HEK293 (cell line): ENCODE data around the gene DOCK1.
A peak's percentile ranks its signal among the peaks of the same experiment; 100 is the strongest.

Source experiments
- CTCF ChIA-PET: fragments of 350-600 bp; formaldehyde crosslinking; extraction: SDS; loops from one replicate; lab custom pipeline; 2021; ENCODE audit warnings: antibody characterized with exemption; lab: Yijun Ruan, JAX
- POLR2A ChIA-PET: fragments of 300-600 bp; formaldehyde crosslinking; extraction: SDS; loops from one replicate; lab custom pipeline; 2020; ENCODE audit warnings: antibody characterized with exemption, inconsistent platforms; lab: Yijun Ruan, JAX
- H3K27ac ChIP-seq: fragments of 200-500 bp; sonication (Bioruptor generic); 2 replicates; pipeline ENCODE4 v1.5.1; 2014; ENCODE audit warnings: low read depth, low read length, control low read depth, inconsistent platforms; ENCODE audit errors: extremely low read depth
- H3K36me3 ChIP-seq, 2 experiments: fragments of 200-500 bp in 1 of 2; sonication (Bioruptor generic) in 1 of 2; 1 replicate in 1 of 2; 2 replicates in 1 of 2; pipeline ENCODE4 v1.5.1; 2014 to 2017; ENCODE audit warnings: inconsistent platforms in 2 of 2, low read length in 2 of 2; ENCODE audit not compliant: control insufficient read depth in 2 of 2, insufficient read depth in 1 of 2
- H3K4me1 ChIP-seq: fragments of 200-500 bp; sonication (Bioruptor generic); 2 replicates; pipeline ENCODE4 v1.5.1; 2014; ENCODE audit warnings: mild to moderate bottlenecking, low read length, inconsistent platforms; ENCODE audit not compliant: control insufficient read depth, insufficient read depth
- H3K4me3 ChIP-seq: 2 replicates; pipeline ENCODE4 v1.5.1; 2011; ENCODE audit warnings: low read depth, mild to moderate bottlenecking, control low read depth, low read length, moderate library complexity
- H3K9me3 ChIP-seq: fragments of 200-500 bp; sonication (Bioruptor generic); 2 replicates; pipeline ENCODE4 v1.5.1; 2014; ENCODE audit warnings: low read depth, low read length, inconsistent platforms; ENCODE audit not compliant: control insufficient read depth, insufficient read depth
- ATF2 ChIP-seq: fragments of 450-650 bp; formaldehyde crosslinking; IDR thresholded peaks from 2 replicates; pipeline ENCODE4 v1.5.1; 2016; ENCODE audit warnings: missing biosample characterization, missing genetic modification characterization, low read depth
- GLI2 ChIP-seq: fragments of 450-650 bp; formaldehyde crosslinking; IDR thresholded peaks from 2 replicates; pipeline ENCODE4; 2017; ENCODE audit warnings: missing biosample characterization, missing genetic modification characterization, low read depth, borderline replicate concordance
- IKZF3 ChIP-seq: fragments of 450-650 bp; IDR thresholded peaks from 2 replicates; pipeline ENCODE4 v1.5.0; 2018; ENCODE audit warnings: missing biosample characterization, mild to moderate bottlenecking, missing genetic modification characterization, moderate library complexity
- KLF1 ChIP-seq: fragments of 450-650 bp; formaldehyde crosslinking; IDR thresholded peaks from 2 replicates; pipeline ENCODE4 v1.5.1; 2016; ENCODE audit warnings: missing biosample characterization, missing genetic modification characterization
- ZBTB17 ChIP-seq: fragments of 450-650 bp; formaldehyde crosslinking; IDR thresholded peaks from 2 replicates; pipeline ENCODE4 v1.5.1; 2016; ENCODE audit warnings: missing biosample characterization, missing genetic modification characterization
- ZBTB26 ChIP-seq: fragments of 450-650 bp; formaldehyde crosslinking; optimal IDR thresholded peaks from 2 replicates; pipeline ENCODE3; 2016; ENCODE audit warnings: missing biosample characterization, mild to moderate bottlenecking, missing genetic modification characterization
- ZFP3 ChIP-seq: fragments of 450-650 bp; formaldehyde crosslinking; IDR thresholded peaks from 2 replicates; pipeline ENCODE4 v1.5.1; 2016; ENCODE audit warnings: low read depth, missing biosample characterization, missing genetic modification characterization
- ZIC2 ChIP-seq: fragments of 450-650 bp; formaldehyde crosslinking; IDR thresholded peaks from 2 replicates; pipeline ENCODE4 v1.5.1; 2016; ENCODE audit warnings: missing biosample characterization, missing genetic modification characterization
- ZNF202 ChIP-seq: fragments of 450-650 bp; formaldehyde crosslinking; IDR thresholded peaks from 2 replicates; pipeline ENCODE4 v1.5.1; 2016; ENCODE audit warnings: missing biosample characterization, missing genetic modification characterization, borderline replicate concordance
- ZNF221 ChIP-seq: fragments of 450-650 bp; formaldehyde crosslinking; IDR thresholded peaks from 2 replicates; pipeline ENCODE4 v1.5.1; 2017; ENCODE audit warnings: missing biosample characterization, missing genetic modification characterization, borderline replicate concordance
- ZNF248 ChIP-seq: fragments of 450-650 bp; formaldehyde crosslinking; IDR thresholded peaks from 2 replicates; pipeline ENCODE4 v1.5.1; 2017; ENCODE audit warnings: missing biosample characterization, missing genetic modification characterization
- ZNF26 ChIP-seq: fragments of 450-650 bp; formaldehyde crosslinking; IDR thresholded peaks from 2 replicates; pipeline ENCODE4 v1.5.1; 2016; ENCODE audit warnings: missing biosample characterization, missing genetic modification characterization
- ZNF266 ChIP-seq: fragments of 450-650 bp; formaldehyde crosslinking; IDR thresholded peaks from 2 replicates; pipeline ENCODE4 v1.5.1; 2016; ENCODE audit warnings: missing biosample characterization, missing genetic modification characterization, low read depth
- ZNF274 ChIP-seq, 2 experiments: fragments of 200-500 bp in 1 of 2; fragments of 450-650 bp in 1 of 2; sonication (Bioruptor generic) in 1 of 2; formaldehyde crosslinking in 1 of 2; IDR thresholded peaks; 2 replicates each; pipeline versions ENCODE4 v1.5.1 to v1.6.1; 2014 to 2016; ENCODE audit warnings: borderline replicate concordance in 1 of 2, inconsistent platforms in 1 of 2, low read length in 1 of 2, missing biosample characterization in 1 of 2, missing genetic modification characterization in 1 of 2
- ZNF311 ChIP-seq: fragments of 450-650 bp; formaldehyde crosslinking; IDR thresholded peaks from 2 replicates; pipeline ENCODE4 v1.5.1; 2017; ENCODE audit warnings: missing biosample characterization, missing genetic modification characterization, borderline replicate concordance
- ZNF416 ChIP-seq: fragments of 450-650 bp; formaldehyde crosslinking; IDR thresholded peaks from 2 replicates; pipeline ENCODE4 v1.5.1; 2016; ENCODE audit warnings: missing biosample characterization, missing genetic modification characterization
- ZNF585B ChIP-seq: fragments of 450-650 bp; formaldehyde crosslinking; IDR thresholded peaks from 2 replicates; pipeline ENCODE4 v1.5.1; 2016; ENCODE audit warnings: missing biosample characterization, missing genetic modification characterization
- ZNF596 ChIP-seq: fragments of 450-650 bp; IDR thresholded peaks from 2 replicates; pipeline ENCODE4 v1.5.0; 2018; ENCODE audit warnings: missing biosample characterization, mild to moderate bottlenecking, missing genetic modification characterization, moderate library complexity
- ZNF654 ChIP-seq: fragments of 450-650 bp; formaldehyde crosslinking; IDR thresholded peaks from 2 replicates; pipeline ENCODE4 v1.5.1; 2016; ENCODE audit warnings: low read depth, missing biosample characterization, missing genetic modification characterization
- ZNF660 ChIP-seq: fragments of 450-650 bp; IDR thresholded peaks from 2 replicates; pipeline ENCODE4 v1.5.1; 2018; ENCODE audit warnings: missing biosample characterization, mild to moderate bottlenecking, missing genetic modification characterization
- ZNF664 ChIP-seq: fragments of 450-650 bp; formaldehyde crosslinking; IDR thresholded peaks from 2 replicates; pipeline ENCODE4 v1.5.1; 2016; ENCODE audit warnings: missing biosample characterization, missing genetic modification characterization
- ZNF747 ChIP-seq: fragments of 450-650 bp; formaldehyde crosslinking; IDR thresholded peaks from 2 replicates; pipeline ENCODE4 v1.5.1; 2016; ENCODE audit warnings: missing biosample characterization, missing genetic modification characterization
- ZNF776 ChIP-seq: fragments of 450-650 bp; formaldehyde crosslinking; IDR thresholded peaks from 2 replicates; pipeline ENCODE4 v1.5.0; 2017; ENCODE audit warnings: missing biosample characterization, missing genetic modification characterization, borderline replicate concordance
- ZSCAN4 ChIP-seq: fragments of 450-650 bp; formaldehyde crosslinking; IDR thresholded peaks from 2 replicates; pipeline ENCODE4 v1.5.1; 2017; ENCODE audit warnings: missing biosample characterization, missing genetic modification characterization

DOCK1 gene

GRCh38 chr10:126917375-126917774 is 12.1 kb downstream of the DOCK1 start:
- no peaks in the 10 kb centered on the region for H3K9me3 ChIP-seq
- no peak overlapping the region for H3K27ac ChIP-seq
- no peak overlapping the region for H3K4me3 ChIP-seq
- ChIA-PET POLR2A (no interaction called here), CTCF (interaction anchor here (0.6 kb wide), 1 partner anchor 616 kb away, joined by 3 read pairs; no protein-coding TSS in a partner anchor)
- peaks cover 0 to 5% of the 10 kb centered on the region in 2 experiments; a peak in 2 of 3 replicates for H3K36me3 ChIP-seq
- TF ChIP-seq ZNF266 (tag by site-specific recombination) (no peak), ZNF596 (tag by site-specific recombination) (no peak), IKZF3 (tag by site-specific recombination) (no peak), ZNF221 (tag by site-specific recombination) (no peak), ZNF416 (tag by site-specific recombination) (no peak), ZBTB26 (tag by site-specific recombination) (no peak), KLF1 (no peak), ZNF311 (no peak), ZSCAN4 (tag by site-specific recombination) (no peak), ZNF248 (no peak), ZNF274 (IDR thresholded peaks at IDR 0.05; ENCODE audit: low read length) (no peak), ZNF274 (tag by site-specific recombination; IDR thresholded peaks at IDR 0.05; ENCODE audit: borderline replicate concordance) (no peak), ATF2 (tag by site-specific recombination) (no peak), ZNF585B (tag by site-specific recombination) (no peak)
- no peaks in the 10 kb centered on the region for H3K4me1 ChIP-seq

GRCh38 chr10:126917975-126918908 is 13.0 kb downstream of the DOCK1 start:
- TF ChIP-seq ZNF202 (tag by site-specific recombination) (no peak), ZBTB17 (tag by site-specific recombination) (no peak), ZIC2 (peak; percentile 66)
- H3K27ac ChIP-seq: no peak overlapping the region
- POLR2A ChIA-PET: no interaction called here
- H3K4me3 ChIP-seq: no peak overlapping the region
- peaks cover 0 to 5% of the 10 kb centered on the region in 2 experiments; a peak in 2 of 3 replicates for H3K36me3 ChIP-seq
- no peaks in the 10 kb centered on the region for H3K4me1 ChIP-seq
- CTCF ChIA-PET: interaction anchor here (0.7 kb wide), 1 partner anchor 915 kb away, joined by 5 read pairs; no protein-coding TSS in a partner anchor
- H3K9me3 ChIP-seq: no peaks in the 10 kb centered on the region

- Histone ChIP-seq H3K27ac (no peak overlapping the region), H3K36me3 (peaks cover 0 to 5% of the 10 kb centered on the region in 2 experiments; a peak in 2 of 3 replicates), H3K4me3 (no peak overlapping the region), H3K4me1 (no peaks in the 10 kb centered on the region), H3K9me3 (no peaks in the 10 kb centered on the region)
- ChIA-PET CTCF (no interaction called here), POLR2A (no interaction called here)
- TF ChIP-seq ZNF248 (no peak), GLI2 (no peak), ZNF654 (tag by site-specific recombination) (no peak), ZNF660 (no peak), ZNF776 (tag by site-specific recombination) (no peak), ZNF747 (tag by site-specific recombination) (no peak), ZFP3 (tag by site-specific recombination) (no peak), ZNF26 (tag by site-specific recombination) (no peak), ZNF416 (tag by site-specific recombination) (no peak), ZNF664 (no peak)
These were observed 14.2 kb downstream of the DOCK1 start for GRCh38 chr10:126919426-126919825.
